ACC112 (cell line): ENCODE measurements around the gene LRG1.
"Not testable (repeated sequence)": the region's sequence is repeated elsewhere in the genome, so short reads cannot be mapped to it uniquely, and the experiment has no call there.

Source experiments
- H2AFZ ChIP-seq: fragments of 200-600 bp; sonication (generic); one replicate; pipeline ENCODE4 v1.6.0; 2017; ENCODE audit warnings: antibody characterized with exemption, low read length; ENCODE audit not compliant: unreplicated experiment
- H3K27ac ChIP-seq: fragments of 200-600 bp; sonication (generic); 2 replicates; pipeline ENCODE4 v1.5.1; 2014; ENCODE audit warnings: low read depth, mild to moderate bottlenecking, antibody characterized with exemption, low read length, moderate library complexity
- H3K27me3 ChIP-seq: fragments of 200-600 bp; sonication (generic); 2 replicates; pipeline ENCODE4 v1.6.1; 2014; ENCODE audit warnings: mild to moderate bottlenecking, antibody characterized with exemption, low read length, moderate library complexity, mixed read lengths; ENCODE audit not compliant: insufficient read depth
- H3K36me3 ChIP-seq: fragments of 200-600 bp; sonication (generic); 2 replicates; pipeline ENCODE4 v1.6.1; 2016; ENCODE audit warnings: mild to moderate bottlenecking, antibody characterized with exemption, low read length, moderate library complexity, mixed read lengths; ENCODE audit not compliant: insufficient read depth
- H3K4me1 ChIP-seq: fragments of 200-600 bp; sonication (generic); one replicate; pipeline ENCODE4 v1.6.1; 2016; ENCODE audit warnings: low read length, mixed read lengths; ENCODE audit not compliant: insufficient read depth, unreplicated experiment, control insufficient read depth
- H3K4me3 ChIP-seq: fragments of 200-600 bp; sonication (generic); 2 replicates; pipeline ENCODE4 v1.5.1; 2014; ENCODE audit warnings: mild to moderate bottlenecking, low read depth, low read length
- H3K79me2 ChIP-seq: fragments of 200-600 bp; sonication (generic); one replicate; pipeline ENCODE4 v1.6.0; 2016; ENCODE audit warnings: low read length; ENCODE audit not compliant: control insufficient read depth, unreplicated experiment, insufficient read depth

LRG1 gene

GRCh38 chr19:4573682-4574081 lies 33.8 kb upstream of the LRG1 start:
- H3K4me1 ChIP-seq: peaks cover 15% of the 10 kb centered on the region
- no peak overlapping the region for H2AFZ ChIP-seq
- no peaks in the 10 kb centered on the region for H3K79me2 ChIP-seq
- H3K4me3 ChIP-seq: no peak overlapping the region
- H3K27me3 ChIP-seq: no peaks in the 10 kb centered on the region
- no peaks in the 10 kb centered on the region for H3K36me3 ChIP-seq
- no peak overlapping the region for H3K27ac ChIP-seq

DNA sequence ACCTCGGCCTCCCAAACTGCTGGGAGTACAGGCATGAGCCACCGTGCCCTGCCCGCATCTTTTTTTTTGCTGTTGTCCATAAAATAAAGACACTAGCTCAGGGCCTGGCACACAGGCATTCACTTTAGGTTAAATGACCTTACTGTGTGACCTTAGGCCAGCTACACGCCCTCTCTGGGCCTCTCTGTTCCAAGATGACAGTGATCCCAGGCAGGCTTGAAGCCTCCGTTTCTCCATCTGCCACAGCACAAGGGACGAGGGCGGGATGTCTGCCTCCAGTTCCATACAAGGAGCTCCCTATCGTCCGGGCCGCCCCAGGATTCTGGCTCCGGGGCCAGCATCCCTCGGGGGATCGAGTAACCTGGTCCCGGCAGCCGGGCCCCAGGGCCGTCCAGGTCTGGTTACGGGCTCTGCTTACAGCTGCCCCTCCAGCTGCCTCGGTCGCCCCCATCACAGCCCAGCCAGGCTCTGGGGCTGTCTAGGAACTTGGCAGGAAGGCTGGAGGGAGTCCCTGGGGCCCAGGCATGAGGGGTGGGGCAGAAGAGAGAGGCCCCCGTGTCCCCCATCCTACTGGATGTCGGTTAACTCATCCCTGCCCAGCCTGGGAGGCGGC lies 31.6 kb upstream of the LRG1 start:
- Histone ChIP-seq H3K27ac (no peak overlapping the region), H3K79me2 (no peaks in the 10 kb centered on the region), H2AFZ (no peak overlapping the region), H3K27me3 (no peaks in the 10 kb centered on the region), H3K36me3 (no peaks in the 10 kb centered on the region), H3K4me3 (no peak overlapping the region), H3K4me1 (peaks cover 15% of the 10 kb centered on the region)

DNA sequence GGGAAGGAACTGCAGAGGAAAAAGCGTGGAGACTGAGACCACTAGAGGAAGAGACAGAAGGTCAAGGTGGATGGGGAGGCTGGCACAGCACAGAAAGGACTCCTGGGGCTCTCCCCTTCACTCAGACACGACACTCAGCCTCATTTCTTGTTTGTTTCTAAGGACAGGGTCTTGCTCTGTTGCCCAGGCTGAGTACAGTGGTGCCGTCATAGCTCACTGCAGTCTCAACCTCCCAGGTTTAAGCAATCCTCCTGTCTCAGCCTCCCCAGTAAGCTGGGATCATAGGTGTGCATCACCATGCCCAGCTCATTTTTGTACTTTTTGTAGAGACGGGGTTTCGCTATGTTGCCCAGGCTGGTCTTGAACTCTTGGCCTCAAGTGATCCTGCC lies 31.1 kb upstream of the LRG1 start:
- Histone ChIP-seq H3K79me2 (no peaks in the 10 kb centered on the region), H3K27me3 (no peaks in the 10 kb centered on the region), H3K4me1 (peaks cover 13% of the 10 kb centered on the region), H2AFZ (no peak overlapping the region), H3K27ac (no peak overlapping the region), H3K36me3 (no peaks in the 10 kb centered on the region), H3K4me3 (no peak overlapping the region)

DNA sequence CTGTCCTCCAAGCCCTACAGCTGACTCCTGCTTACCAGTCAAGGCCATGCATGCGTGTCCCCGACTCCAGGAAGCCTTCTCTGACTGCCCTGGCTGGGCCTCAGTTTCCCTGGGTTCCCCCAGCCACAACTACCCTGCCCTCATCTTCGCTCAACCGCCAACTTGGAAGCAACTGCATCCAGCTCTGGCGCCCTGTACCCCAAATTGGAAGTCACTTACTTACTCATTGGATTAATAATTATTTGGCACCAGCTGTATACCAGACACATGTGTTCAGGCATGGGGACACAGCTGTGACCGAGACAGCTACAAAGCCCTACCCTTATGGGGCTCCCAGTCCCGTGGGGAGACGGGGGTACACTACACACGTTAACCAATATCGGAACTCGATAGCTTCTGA lies 30.6 kb upstream of the LRG1 start:
- Histone ChIP-seq H3K4me1 (peaks cover 9% of the 10 kb centered on the region), H3K79me2 (no peaks in the 10 kb centered on the region), H3K27ac (no peak overlapping the region), H2AFZ (no peak overlapping the region), H3K4me3 (no peak overlapping the region), H3K27me3 (no peaks in the 10 kb centered on the region), H3K36me3 (no peaks in the 10 kb centered on the region)

GRCh38 chr19:4568886-4569285 lies 29.1 kb upstream of the LRG1 start:
- Histone ChIP-seq H2AFZ (no peak overlapping the region), H3K27ac (no peak overlapping the region), H3K4me3 (no peak overlapping the region), H3K4me1 (no peaks in the 10 kb centered on the region), H3K36me3 (no peaks in the 10 kb centered on the region), H3K79me2 (no peaks in the 10 kb centered on the region), H3K27me3 (no peaks in the 10 kb centered on the region)

DNA sequence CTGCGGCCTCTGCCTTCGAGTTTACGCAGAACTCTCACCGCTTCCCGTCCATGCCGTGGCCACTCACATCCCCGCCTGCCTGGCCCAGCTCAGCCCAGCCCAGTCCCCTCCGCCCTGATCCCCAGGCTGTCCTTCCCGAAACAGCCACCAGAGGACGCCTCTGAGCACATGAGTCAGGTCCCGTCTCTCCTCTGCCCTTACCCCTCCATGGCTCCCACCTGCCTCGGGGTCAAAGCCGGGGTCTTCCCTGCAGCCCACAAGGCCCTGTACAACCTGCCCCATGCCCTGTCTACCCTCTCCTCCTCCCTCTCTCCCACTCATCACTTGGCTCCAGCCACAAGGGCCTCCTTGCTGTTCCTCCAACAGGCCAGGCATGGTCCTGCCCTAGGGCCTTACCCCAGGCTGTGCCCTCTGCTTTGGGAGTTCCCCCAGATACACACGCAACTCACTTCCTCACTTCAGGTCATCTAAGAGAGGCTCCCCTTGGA lies 27.8 kb upstream of the LRG1 start:
- Histone ChIP-seq H3K27ac (no peak overlapping the region), H3K27me3 (no peaks in the 10 kb centered on the region), H3K4me1 (no peaks in the 10 kb centered on the region), H3K4me3 (no peak overlapping the region), H3K36me3 (no peaks in the 10 kb centered on the region), H3K79me2 (no peaks in the 10 kb centered on the region), H2AFZ (no peak overlapping the region)

DNA sequence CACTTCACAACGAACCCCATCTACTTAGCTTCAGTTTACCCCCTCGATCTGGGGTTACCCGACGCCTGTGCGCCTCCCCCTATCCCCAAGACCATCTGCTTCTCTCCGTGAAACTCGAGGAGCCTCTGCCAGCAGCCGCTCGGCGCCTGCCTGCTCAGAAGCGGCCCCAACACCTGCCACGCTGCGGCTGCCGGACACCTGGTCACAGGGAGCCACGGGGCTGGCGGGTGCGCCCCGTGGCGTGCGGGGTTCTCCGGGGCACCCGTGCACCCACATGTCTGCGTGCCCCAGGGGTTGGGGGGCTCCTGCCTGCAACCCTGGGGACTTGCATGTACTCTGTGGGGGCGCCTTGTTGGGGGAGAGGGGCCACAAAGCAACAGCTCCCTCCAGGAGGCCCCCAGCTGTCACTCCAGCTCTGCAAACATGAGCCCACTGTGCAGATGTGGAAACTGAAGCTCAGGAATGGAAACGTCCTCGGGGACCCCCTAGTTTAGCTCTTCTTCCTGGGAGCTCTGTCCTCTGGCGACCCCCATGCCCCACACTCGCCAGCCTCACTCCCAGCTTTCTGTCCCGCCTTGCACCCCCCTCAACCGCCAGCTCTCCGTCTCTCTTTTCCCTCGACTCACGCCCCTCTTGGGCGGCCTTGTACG lies 26.7 kb upstream of the LRG1 start:
- Histone ChIP-seq H3K4me3 (no peak overlapping the region), H3K27ac (no peak overlapping the region)

DNA sequence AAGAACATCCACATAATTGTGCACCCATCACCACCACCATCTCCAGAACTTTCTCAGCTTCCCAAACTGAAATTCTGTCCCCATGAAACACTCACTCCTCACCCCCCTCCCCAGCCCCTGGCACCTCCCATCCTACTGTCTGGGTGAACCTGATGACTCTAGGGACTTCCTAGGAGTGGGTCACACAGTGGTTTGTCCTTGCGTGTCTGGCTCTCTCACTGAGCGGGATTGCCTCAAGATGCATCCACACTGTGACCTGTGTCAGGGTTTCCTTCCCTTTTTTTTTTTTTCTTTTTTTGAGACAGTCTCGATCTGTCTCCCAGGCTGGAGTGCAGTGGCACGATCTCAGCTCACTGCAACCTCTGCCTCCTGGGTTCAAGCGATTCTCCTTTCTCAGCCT lies 23.7 kb upstream of the LRG1 start:
- H3K79me2 ChIP-seq, H3K27me3 ChIP-seq, H2AFZ ChIP-seq, H3K36me3 ChIP-seq, H3K27ac ChIP-seq, H3K4me3 ChIP-seq, H3K4me1 ChIP-seq: not testable (repeated sequence)

More for the DNA sequence above, 26.7 kb upstream of the LRG1 start:
- Histone ChIP-seq H3K79me2 (no peaks in the 10 kb centered on the region), H3K27me3 (no peaks in the 10 kb centered on the region), H2AFZ (no peak overlapping the region), H3K36me3 (no peaks in the 10 kb centered on the region), H3K4me1 (no peaks in the 10 kb centered on the region)

DNA sequence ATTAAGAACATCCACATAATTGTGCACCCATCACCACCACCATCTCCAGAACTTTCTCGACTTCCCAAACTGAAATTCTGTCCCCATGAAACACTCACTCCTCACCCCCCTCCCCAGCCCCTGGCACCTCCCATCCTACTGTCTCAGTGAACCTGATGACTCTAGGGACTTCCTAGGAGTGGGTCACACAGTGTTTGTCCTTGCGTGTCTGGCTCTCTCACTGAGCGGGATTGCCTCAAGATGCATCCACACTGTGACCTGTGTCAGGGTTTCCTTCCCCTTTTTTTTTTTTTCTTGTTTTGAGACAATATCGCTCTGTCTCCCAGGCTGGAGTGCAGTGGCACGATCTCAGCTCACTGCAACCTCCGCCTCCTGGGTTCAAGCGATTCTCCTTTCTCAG lies 22.2 kb upstream of the LRG1 start:
- H3K4me3 ChIP-seq, H3K36me3 ChIP-seq, H3K79me2 ChIP-seq, H3K27ac ChIP-seq, H3K4me1 ChIP-seq, H3K27me3 ChIP-seq, H2AFZ ChIP-seq: not testable (repeated sequence)

DNA sequence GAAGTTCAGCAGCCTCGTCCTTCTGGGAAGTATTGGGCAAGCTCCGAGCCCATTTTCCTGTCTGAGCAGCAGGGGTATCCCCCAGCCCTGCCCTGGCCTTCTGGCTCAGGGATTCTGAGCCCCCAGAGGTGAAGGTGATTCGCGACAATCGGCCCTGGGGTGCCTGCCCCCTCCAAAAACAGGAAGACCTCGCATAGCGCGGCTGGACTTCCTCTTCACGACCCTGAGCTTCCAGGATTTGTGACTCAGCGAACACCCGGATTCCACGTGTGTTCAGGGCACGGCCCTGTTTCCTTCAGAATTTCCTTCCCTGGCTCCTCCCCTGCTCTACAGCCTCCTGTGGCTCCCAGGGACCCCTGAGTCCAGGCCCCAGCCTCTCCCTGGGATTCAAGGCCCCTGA lies 19.7 kb upstream of the LRG1 start, which contains the start of gene SEMA6B:
Gene SEMA6B (minus strand): TSS at position 116 of the 400 bp plus-strand sequence. CDS start 1,227 bp downstream, outside the sequence.
- Histone ChIP-seq H3K36me3 (no peaks in the 10 kb centered on the region), H3K27me3 (no peaks in the 10 kb centered on the region), H3K4me1 (no peaks in the 10 kb centered on the region), H3K79me2 (no peaks in the 10 kb centered on the region), H3K4me3 (no peak within 1 kb of the TSS), H3K27ac (no peak within 1 kb of the TSS), H2AFZ (no peak within 1 kb of the TSS)
